ENCODE results near the gene MTX1.
"Not testable (repeated sequence)": the region's sequence is repeated elsewhere in the genome, so short reads cannot be mapped to it uniquely, and the experiment has no call there.

MTX1 gene

DNA sequence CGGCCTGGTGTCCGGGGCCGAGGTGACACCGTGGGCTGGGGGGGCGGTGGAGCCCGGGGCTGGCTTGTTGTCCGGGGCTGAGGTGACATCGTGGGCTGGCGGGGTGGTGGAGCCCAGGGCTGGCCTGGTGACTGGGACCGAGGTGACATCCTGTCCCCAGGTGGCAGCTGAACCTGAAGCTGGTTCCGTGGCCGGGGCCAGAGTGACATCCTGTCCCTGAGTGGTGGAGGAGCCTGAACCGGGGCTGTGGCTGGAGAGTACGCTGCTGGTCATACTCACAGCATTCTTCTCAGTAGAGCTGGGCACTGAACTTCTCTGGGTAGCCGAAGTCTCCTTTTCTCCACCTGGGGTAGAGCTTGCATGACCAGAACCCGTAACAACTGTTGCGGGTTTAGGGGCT lies 16.6 kb upstream of the MTX1 start:
- no peaks in the 10 kb centered on the region for H3F3A ChIP-seq (ENCODE audit: low read depth)
- H3K9ac ChIP-seq (ENCODE audit: low read depth, low read length, poor library complexity, severe bottlenecking) = no peak overlapping the region
- peaks cover 16% of the 10 kb centered on the region for H3K4me1 ChIP-seq (ENCODE audit: insufficient read depth, low read length, poor library complexity, severe bottlenecking)
- no peak overlapping the region for H3K4me2 ChIP-seq (ENCODE audit: low read depth, low read length, poor library complexity, severe bottlenecking)
- H3K4me3 ChIP-seq (ENCODE audit: low read length, poor library complexity, severe bottlenecking) = no peak overlapping the region
- no peaks in the 10 kb centered on the region for H4K20me1 ChIP-seq (ENCODE audit: insufficient read depth, low read length, poor library complexity, severe bottlenecking)
- no peaks in the 10 kb centered on the region for H3K9me2 ChIP-seq (replicated peaks; ENCODE audit: low read depth, low read length)
- no peaks in the 10 kb centered on the region for H3K79me2 ChIP-seq (ENCODE audit: insufficient read depth, low read length)
- H3K27me3 ChIP-seq (ENCODE audit: insufficient read depth, low read length, poor library complexity, severe bottlenecking) = no peaks in the 10 kb centered on the region
- no peaks in the 10 kb centered on the region for H3K9me3 ChIP-seq (ENCODE audit: insufficient read depth, low read depth, low read length)
- H3K36me3 ChIP-seq (ENCODE audit: insufficient read depth, low read length) = no peaks in the 10 kb centered on the region
- no peak overlapping the region for H2AFZ ChIP-seq (ENCODE audit: low read length)
- TF ChIP-seq, protein P1, sequence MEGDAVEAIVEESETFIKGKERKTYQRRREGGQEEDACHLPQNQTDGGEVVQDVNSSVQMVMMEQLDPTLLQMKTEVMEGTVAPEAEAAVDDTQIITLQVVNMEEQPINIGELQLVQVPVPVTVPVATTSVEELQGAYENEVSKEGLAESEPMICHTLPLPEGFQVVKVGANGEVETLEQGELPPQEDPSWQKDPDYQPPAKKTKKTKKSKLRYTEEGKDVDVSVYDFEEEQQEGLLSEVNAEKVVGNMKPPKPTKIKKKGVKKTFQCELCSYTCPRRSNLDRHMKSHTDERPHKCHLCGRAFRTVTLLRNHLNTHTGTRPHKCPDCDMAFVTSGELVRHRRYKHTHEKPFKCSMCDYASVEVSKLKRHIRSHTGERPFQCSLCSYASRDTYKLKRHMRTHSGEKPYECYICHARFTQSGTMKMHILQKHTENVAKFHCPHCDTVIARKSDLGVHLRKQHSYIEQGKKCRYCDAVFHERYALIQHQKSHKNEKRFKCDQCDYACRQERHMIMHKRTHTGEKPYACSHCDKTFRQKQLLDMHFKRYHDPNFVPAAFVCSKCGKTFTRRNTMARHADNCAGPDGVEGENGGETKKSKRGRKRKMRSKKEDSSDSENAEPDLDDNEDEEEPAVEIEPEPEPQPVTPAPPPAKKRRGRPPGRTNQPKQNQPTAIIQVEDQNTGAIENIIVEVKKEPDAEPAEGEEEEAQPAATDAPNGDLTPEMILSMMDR (conservative IDR thresholded peaks at IDR 0.05; ENCODE audit: low read length) = no peak
- no peak for TF ChIP-seq EZH2phosphoT487 (IDR thresholded peaks at IDR 0.05; ENCODE audit: borderline replicate concordance)

DNA sequence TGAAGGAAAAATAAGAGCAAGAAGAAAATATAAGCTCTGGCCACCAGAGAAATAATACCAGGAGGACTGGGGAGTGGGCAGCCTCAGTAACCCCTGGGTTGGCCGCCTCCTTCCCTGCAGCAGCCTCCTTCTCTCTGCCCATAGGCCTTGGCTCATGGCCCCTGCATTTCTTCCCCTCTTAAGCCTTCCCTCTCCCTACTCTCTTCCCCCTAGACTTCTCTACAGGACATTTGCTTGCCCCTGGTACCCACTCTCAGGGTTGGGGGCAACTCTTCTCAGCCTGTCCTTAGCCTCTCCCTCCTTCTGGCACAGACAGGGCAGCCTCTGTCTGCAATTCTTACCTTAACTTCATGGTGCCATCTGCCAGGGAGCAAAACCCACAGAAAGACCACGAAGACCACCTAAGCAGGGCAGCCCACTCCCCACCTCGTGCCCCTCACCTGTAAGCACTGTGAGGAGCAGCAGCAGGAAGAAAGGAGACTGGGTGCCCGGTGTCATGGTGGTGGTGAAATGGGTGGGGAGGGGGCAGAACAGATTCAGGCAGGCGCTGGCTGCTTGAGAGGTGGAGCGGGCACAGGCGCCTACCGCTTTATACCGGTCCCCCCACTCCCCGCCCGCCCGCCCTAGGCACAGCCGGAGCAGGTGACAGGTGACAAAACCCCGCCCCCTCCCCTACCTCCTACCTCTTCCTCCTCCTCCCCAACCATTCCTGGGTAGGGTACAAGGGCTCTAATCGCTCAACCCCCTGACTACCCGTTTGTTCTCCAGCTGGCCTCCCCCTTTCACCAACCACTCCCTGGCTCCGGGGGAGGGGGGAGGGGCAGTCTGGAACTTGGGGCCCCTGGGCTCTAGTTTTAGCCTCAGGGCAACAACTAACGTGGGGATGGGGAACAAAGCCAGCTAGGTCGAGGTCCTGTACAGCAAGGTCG lies 15.9 kb upstream of the MTX1 start:
- peak overlapping the region; percentile 74 for H3K9ac ChIP-seq (ENCODE audit: low read depth, low read length, poor library complexity, severe bottlenecking)
- H3K4me1 ChIP-seq (ENCODE audit: insufficient read depth, low read length, poor library complexity, severe bottlenecking) = peaks cover 16% of the 10 kb centered on the region
- peak overlapping the region; percentile 93 for H3K4me2 ChIP-seq (ENCODE audit: low read depth, low read length, poor library complexity, severe bottlenecking)
- TF ChIP-seq, protein P1 (conservative IDR thresholded peaks at IDR 0.05; ENCODE audit: low read length) = no peak
- no peak for TF ChIP-seq EZH2phosphoT487 (IDR thresholded peaks at IDR 0.05; ENCODE audit: borderline replicate concordance)
- no peaks in the 10 kb centered on the region for H3K36me3 ChIP-seq (ENCODE audit: insufficient read depth, low read length)
- no peaks in the 10 kb centered on the region for H3K9me3 ChIP-seq (ENCODE audit: insufficient read depth, low read depth, low read length)
- peak overlapping the region; percentile 96 for H2AFZ ChIP-seq (ENCODE audit: low read length)
- H4K20me1 ChIP-seq (ENCODE audit: insufficient read depth, low read length, poor library complexity, severe bottlenecking) = no peaks in the 10 kb centered on the region
- no peaks in the 10 kb centered on the region for H3K9me2 ChIP-seq (replicated peaks; ENCODE audit: low read depth, low read length)
- peak overlapping the region; percentile 74 for H3K4me3 ChIP-seq (ENCODE audit: low read length, poor library complexity, severe bottlenecking)
- no peaks in the 10 kb centered on the region for H3F3A ChIP-seq (ENCODE audit: low read depth)
- no peaks in the 10 kb centered on the region for H3K79me2 ChIP-seq (ENCODE audit: insufficient read depth, low read length)
- no peaks in the 10 kb centered on the region for H3K27me3 ChIP-seq (ENCODE audit: insufficient read depth, low read length, poor library complexity, severe bottlenecking)

DNA sequence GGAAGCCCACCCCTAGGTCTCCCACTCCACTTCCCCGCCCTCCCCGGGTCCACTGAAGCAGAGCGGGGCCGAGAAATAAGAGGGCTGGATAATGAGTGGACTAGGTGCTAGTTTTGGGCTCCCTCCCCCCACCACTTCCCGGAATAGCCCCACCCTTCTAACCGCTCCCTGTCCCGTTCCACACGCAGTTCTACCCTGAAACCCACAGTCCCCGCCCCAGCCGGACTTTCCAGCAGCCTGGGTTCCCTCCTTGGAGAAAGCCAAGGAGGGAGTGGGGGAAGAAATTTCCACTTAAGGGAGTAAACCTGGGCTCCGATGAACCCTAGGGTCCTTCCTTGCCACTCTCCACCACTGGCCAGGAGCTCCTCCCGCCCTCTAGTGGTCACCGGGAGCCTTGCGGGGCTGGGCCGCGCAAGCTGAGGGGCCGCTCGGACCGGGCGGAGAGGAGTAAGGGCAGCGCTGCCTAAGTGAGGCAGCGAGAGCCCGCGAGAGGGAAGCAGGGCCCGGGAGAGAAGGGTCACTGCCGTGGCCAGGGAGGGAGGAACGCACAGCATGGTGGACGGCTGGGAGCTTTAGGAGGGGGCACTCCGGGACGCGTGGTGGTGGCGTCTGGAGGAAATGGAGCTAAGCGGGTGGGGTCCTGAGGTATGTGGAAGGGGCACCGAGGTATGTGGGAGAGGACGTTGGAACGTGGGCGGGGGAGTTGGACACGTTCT lies 15.1 kb upstream of the MTX1 start:
- Histone ChIP-seq H3K36me3 (ENCODE audit: insufficient read depth, low read length) (no peaks in the 10 kb centered on the region), H3K4me1 (ENCODE audit: insufficient read depth, low read length, poor library complexity, severe bottlenecking) (peaks cover 16% of the 10 kb centered on the region), H3K27me3 (ENCODE audit: insufficient read depth, low read length, poor library complexity, severe bottlenecking) (no peaks in the 10 kb centered on the region), H3K9me3 (ENCODE audit: insufficient read depth, low read depth, low read length) (no peaks in the 10 kb centered on the region), H3K9me2 (replicated peaks; ENCODE audit: low read depth, low read length) (no peaks in the 10 kb centered on the region), H4K20me1 (ENCODE audit: insufficient read depth, low read length, poor library complexity, severe bottlenecking) (no peaks in the 10 kb centered on the region), H2AFZ (ENCODE audit: low read length) (peak overlapping the region; percentile 96), H3F3A (ENCODE audit: low read depth) (no peaks in the 10 kb centered on the region), H3K79me2 (ENCODE audit: insufficient read depth, low read length) (no peaks in the 10 kb centered on the region), H3K9ac (ENCODE audit: low read depth, low read length, poor library complexity, severe bottlenecking) (peak overlapping the region; percentile 74), H3K4me2 (ENCODE audit: low read depth, low read length, poor library complexity, severe bottlenecking) (peak overlapping the region; percentile 93), H3K4me3 (ENCODE audit: low read length, poor library complexity, severe bottlenecking) (peak overlapping the region; percentile 74)
- no peak for TF ChIP-seq EZH2phosphoT487 (IDR thresholded peaks at IDR 0.05; ENCODE audit: borderline replicate concordance)
- TF ChIP-seq, protein P1 (conservative IDR thresholded peaks at IDR 0.05; ENCODE audit: low read length) = peak; percentile 94

DNA sequence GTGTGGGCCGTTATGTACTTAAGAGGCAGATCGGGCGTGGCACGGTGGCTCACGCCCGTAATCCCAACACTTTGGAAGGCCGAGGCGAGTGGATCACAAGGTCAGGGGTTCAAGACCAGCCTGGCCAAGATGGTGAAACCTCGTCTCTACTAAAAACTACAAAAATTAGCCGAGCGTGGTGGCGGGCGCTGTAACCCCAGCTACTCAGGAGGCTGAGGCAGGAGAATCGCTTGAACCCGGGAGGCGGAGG lies 14.6 kb upstream of the MTX1 start:
- Histone ChIP-seq H3K4me2 (ENCODE audit: low read depth, low read length, poor library complexity, severe bottlenecking) (peak overlapping the region; percentile 93), H3K4me3 (ENCODE audit: low read length, poor library complexity, severe bottlenecking) (peak overlapping the region; percentile 74), H3K9ac (ENCODE audit: low read depth, low read length, poor library complexity, severe bottlenecking) (peak overlapping the region; percentile 74), H3K4me1 (ENCODE audit: insufficient read depth, low read length, poor library complexity, severe bottlenecking) (peaks cover 16% of the 10 kb centered on the region), H2AFZ (ENCODE audit: low read length) (peak overlapping the region; percentile 96)
- not testable (repeated sequence) for H3K79me2 ChIP-seq (ENCODE audit: insufficient read depth, low read length); H3K27me3 ChIP-seq (ENCODE audit: insufficient read depth, low read length, poor library complexity, severe bottlenecking); H3F3A ChIP-seq (ENCODE audit: low read depth); H3K9me3 ChIP-seq (ENCODE audit: insufficient read depth, low read depth, low read length); H3K9me2 ChIP-seq (replicated peaks; ENCODE audit: low read depth, low read length); H3K36me3 ChIP-seq (ENCODE audit: insufficient read depth, low read length); H4K20me1 ChIP-seq (ENCODE audit: insufficient read depth, low read length, poor library complexity, severe bottlenecking)
